HepG2 (cell line): ENCODE results near the gene PMVK. TPM values are rescaled to one million over a fixed set of nuclear protein-coding genes. Genes with fewer than 3 reads are reported as not detected.
A peak's percentile ranks its signal among the peaks of the same experiment; 100 is the strongest.

ENCODE experiments used
- ATAC-seq: fragments of 200-7000 bp; cut with Tn5 transposase; 3 replicates; pipeline ENCODE4 v1.9.1; 2020; ENCODE audit warnings: mild to moderate bottlenecking, moderate library complexity
- BruUV-seq: library from RNA; stranded (reverse); fragments of 400-500 nt; replicated peaks from 2 replicates; lab custom pipeline; 2021; lab: Mats Ljungman, UMichigan
- CTCF ChIA-PET: fragments of 300-600 bp; formaldehyde crosslinking; extraction: SDS; loops from one replicate; lab custom pipeline; 2021; ENCODE audit warnings: low total read pairs, inconsistent platforms, low intra/inter-chr PET ratio; lab: Yijun Ruan, JAX
- POLR2A ChIA-PET: fragments of 350-600 bp; sonication (Branson Sonifier 250); formaldehyde crosslinking; loops from one replicate; lab custom pipeline; 2020; ENCODE audit warnings: antibody characterized with exemption, inconsistent platforms; lab: Yijun Ruan, JAX
- DNase-seq: peaks from one replicate; pipeline ENCODE4 v3.0.0-alpha.2; 2015; ENCODE audit warnings: low spot score
- FAIRE-seq: peaks from 3 replicates; lab custom pipeline; 2011; peaks lifted over from hg19 to GRCh38; lab: Jason Lieb, UNC
- H2AFZ ChIP-seq: one replicate; pipeline ENCODE4 v1.6.1; 2011; ENCODE audit warnings: low read length, inconsistent platforms
- H3K27ac ChIP-seq: fragments of 300-600 bp; 3 replicates; pipeline ENCODE4 v1.8.0; 2011; ENCODE audit warnings: mixed run types, mild to moderate bottlenecking, mixed read lengths, low read length, inconsistent platforms; ENCODE audit not compliant: insufficient read depth; ENCODE audit errors: extremely low read length
- H3K27me3 ChIP-seq, 2 experiments: fragments of 200-600 bp in 1 of 2; 2 replicates in 1 of 2; 3 replicates in 1 of 2; pipeline versions ENCODE4 v1.6.0 to v1.8.0; 2011; ENCODE audit warnings: low read length in 2 of 2, mild to moderate bottlenecking in 2 of 2, moderate library complexity in 2 of 2, inconsistent platforms in 1 of 2; ENCODE audit not compliant: insufficient read depth in 2 of 2, control insufficient read depth in 1 of 2
- H3K36me3 ChIP-seq, 2 experiments: fragments of 200-600 bp in 1 of 2; replicated peaks in 1 of 2; 2 replicates in 1 of 2; 3 replicates in 1 of 2; pipeline versions ENCODE4 v1.5.1 to v1.8.0; 2011; ENCODE audit warnings: low read length in 2 of 2, inconsistent platforms in 1 of 2; ENCODE audit not compliant: insufficient read depth in 2 of 2, control insufficient read depth in 1 of 2
- H3K4me1 ChIP-seq: 2 replicates; pipeline ENCODE4 v1.5.1; 2012; ENCODE audit warnings: low read length, inconsistent platforms; ENCODE audit not compliant: insufficient read depth
- H3K4me2 ChIP-seq: 2 replicates; pipeline ENCODE4 v1.6.0; 2011; ENCODE audit warnings: low read depth, low read length, inconsistent platforms
- H3K4me3 ChIP-seq, 3 experiments: fragments of 200-600 bp in 1 of 3; sonication (generic), shearing (Covaris generic) in 1 of 3; replicated peaks in 1 of 3; 2 replicates each; pipeline ENCODE4 v1.5.1; 2011 to 2016; ENCODE audit warnings: low read length in 3 of 3, inconsistent platforms in 2 of 3, low read depth in 2 of 3, mild to moderate bottlenecking in 2 of 3, control low read depth in 1 of 3, mixed read lengths in 1 of 3; ENCODE audit not compliant: insufficient read depth in 1 of 3
- H3K79me2 ChIP-seq: one replicate; pipeline ENCODE4 v1.6.1; 2011; ENCODE audit warnings: low read length, inconsistent platforms; ENCODE audit not compliant: insufficient read depth
- H3K9ac ChIP-seq: 2 replicates; pipeline ENCODE4 v1.6.0; 2011; ENCODE audit warnings: mild to moderate bottlenecking, low read depth, low read length, inconsistent platforms; ENCODE audit not compliant: insufficient read depth
- H3K9me3 ChIP-seq: 2 replicates; pipeline ENCODE4 v1.5.1; 2012; ENCODE audit warnings: mild to moderate bottlenecking, low read length
- H4K20me1 ChIP-seq: 2 replicates; pipeline ENCODE4 v1.6.0; 2011; ENCODE audit warnings: inconsistent platforms, mild to moderate bottlenecking, low read length, moderate library complexity; ENCODE audit not compliant: insufficient read depth
- ZHX1 ChIP-seq: sonication (generic); formaldehyde crosslinking; IDR thresholded peaks from 2 replicates; pipeline ENCODE4 v1.8.1; 2022; ENCODE audit warnings: low read depth, mild to moderate bottlenecking, missing genetic modification reagents
- WGBS: methylation state at CpG from one replicate; pipeline ENCODE4 v1.1.6; 2017; ENCODE audit warnings: low lambda C conversion rate; 5-methylcytosine and 5-hydroxymethylcytosine counted together
- in situ Hi-C: cut with HindIII; loops from 2 replicates; pipeline ENCODE4 v1.10.0; 2017; ENCODE audit warnings: low pct_unique_long_range_greater_than_20kb; ENCODE audit not compliant: extremely low pct_ligation_motif_present
- intact Hi-C: fragments of 100-400 bp; cut with micrococcal nuclease; formaldehyde crosslinking; loops from one replicate; pipeline ENCODE4 v1.10.0; 2022; ENCODE audit not compliant: unreplicated experiment
- polyA plus RNA-seq, 8 experiments: library from polyadenylated mRNA; depleted of rRNA in 3 of 8; stranded (reverse) in 7 of 8; unstranded in 1 of 8; fragments of >200 nt; fragmentation: Illumina TruSeq in 4 of 8; extraction: Trizol in 4 of 8; gene quantifications; 2 replicates each; pipeline versions ENCODE4 v1.2.1 to v1.2.3, GENCODE V29; 2011 to 2016; ENCODE audit warnings: low read depth in 4 of 8, missing spikeins in 1 of 8, mixed read lengths in 1 of 8; ENCODE audit not compliant: insufficient read depth in 1 of 8
- total RNA-seq, 5 experiments: library from RNA; depleted of rRNA; stranded (reverse); fragments of >200 nt; fragmentation: Illumina TruSeq; extraction: Trizol; gene quantifications; 2 replicates each; pipeline ENCODE4 v1.2.3, GENCODE V29; 2016; ENCODE audit warnings: low read depth in 1 of 5
- TF ChIP-seq, protein P1 (sequence below), 2 experiments: fragments of 450-650 bp in 1 of 2; sonication (generic) in 1 of 2; formaldehyde crosslinking in 1 of 2; IDR thresholded peaks; 2 replicates each; pipeline versions ENCODE4 v1.6.1 to v1.8.0; 2016 to 2022; ENCODE audit warnings: antibody characterized with exemption in 1 of 2, mild to moderate bottlenecking in 1 of 2, missing genetic modification reagents in 1 of 2

PMVK gene
- total and polyA plus RNA-seq, 2 of the 13 experiments (the other 11 are each of a cell fraction or from before 2014, with no cell fraction given) = 3.9 to 12.6 TPM

- H3K4me3 ChIP-seq = no peak overlapping the region
- no peaks in the 10 kb centered on the region; a peak in 1 of 5 replicates for H3K27me3 ChIP-seq
- H3K9ac ChIP-seq = no peak overlapping the region
- in situ Hi-C loops = no loop called here
- DNase-seq = no peak
- H4K20me1 ChIP-seq = no peaks in the 10 kb centered on the region
- TF ChIP-seq ZHX1 (CRISPR knock-in tag) = no peak
- TF ChIP-seq, protein P1, sequence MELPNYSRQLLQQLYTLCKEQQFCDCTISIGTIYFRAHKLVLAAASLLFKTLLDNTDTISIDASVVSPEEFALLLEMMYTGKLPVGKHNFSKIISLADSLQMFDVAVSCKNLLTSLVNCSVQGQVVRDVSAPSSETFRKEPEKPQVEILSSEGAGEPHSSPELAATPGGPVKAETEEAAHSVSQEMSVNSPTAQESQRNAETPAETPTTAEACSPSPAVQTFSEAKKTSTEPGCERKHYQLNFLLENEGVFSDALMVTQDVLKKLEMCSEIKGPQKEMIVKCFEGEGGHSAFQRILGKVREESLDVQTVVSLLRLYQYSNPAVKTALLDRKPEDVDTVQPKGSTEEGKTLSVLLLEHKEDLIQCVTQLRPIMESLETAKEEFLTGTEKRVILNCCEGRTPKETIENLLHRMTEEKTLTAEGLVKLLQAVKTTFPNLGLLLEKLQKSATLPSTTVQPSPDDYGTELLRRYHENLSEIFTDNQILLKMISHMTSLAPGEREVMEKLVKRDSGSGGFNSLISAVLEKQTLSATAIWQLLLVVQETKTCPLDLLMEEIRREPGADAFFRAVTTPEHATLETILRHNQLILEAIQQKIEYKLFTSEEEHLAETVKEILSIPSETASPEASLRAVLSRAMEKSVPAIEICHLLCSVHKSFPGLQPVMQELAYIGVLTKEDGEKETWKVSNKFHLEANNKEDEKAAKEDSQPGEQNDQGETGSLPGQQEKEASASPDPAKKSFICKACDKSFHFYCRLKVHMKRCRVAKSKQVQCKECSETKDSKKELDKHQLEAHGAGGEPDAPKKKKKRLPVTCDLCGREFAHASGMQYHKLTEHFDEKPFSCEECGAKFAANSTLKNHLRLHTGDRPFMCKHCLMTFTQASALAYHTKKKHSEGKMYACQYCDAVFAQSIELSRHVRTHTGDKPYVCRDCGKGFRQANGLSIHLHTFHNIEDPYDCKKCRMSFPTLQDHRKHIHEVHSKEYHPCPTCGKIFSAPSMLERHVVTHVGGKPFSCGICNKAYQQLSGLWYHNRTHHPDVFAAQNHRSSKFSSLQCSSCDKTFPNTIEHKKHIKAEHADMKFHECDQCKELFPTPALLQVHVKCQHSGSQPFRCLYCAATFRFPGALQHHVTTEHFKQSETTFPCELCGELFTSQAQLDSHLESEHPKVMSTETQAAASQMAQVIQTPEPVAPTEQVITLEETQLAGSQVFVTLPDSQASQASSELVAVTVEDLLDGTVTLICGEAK (IDR thresholded peaks at IDR 0.05) = no peak
- TF ChIP-seq, protein P1 (CRISPR knock-in tag; IDR thresholded peaks at IDR 0.05) = no peak
- TF ChIP-seq, all 625 proteins: peak for 0
- no peak overlapping the region for H2AFZ ChIP-seq
- BruUV-seq = TSS peak; percentile 14
- ChIA-PET CTCF (no interaction called here), POLR2A (interaction anchor here (1.3 to 8.3 kb wide), 2 partner anchors 13 to 15 kb away, joined by 3 to 148 read pairs; partner anchors contain the start of genes CKS1B and SHC1)
- peaks cover 17% of the 10 kb centered on the region for H3K79me2 ChIP-seq
- WGBS = 100% methylated on average over 2 of the region's 2 CpGs
- FAIRE-seq (no peak), ATAC-seq (no peak)
- peaks cover 51% of the 10 kb centered on the region for H3K4me1 ChIP-seq
- intact Hi-C loops = no loop called here
- H3K36me3 ChIP-seq = peaks cover 4 to 15% of the 10 kb centered on the region in 2 experiments; a peak in 2 of 5 replicates
- H3K4me2 ChIP-seq = no peak overlapping the region
- no peaks in the 10 kb centered on the region for H3K9me3 ChIP-seq
- H3K27ac ChIP-seq = no peak overlapping the region
Measured at GRCh38 chr1:154958036-154958435, 21.5 kb upstream of the PMVK start.
